HG03159 (cell line): ENCODE data around the gene CASKIN1.

Experiments used
- ATAC-seq: cut with Tn5 transposase; IDR thresholded peaks from one replicate; pipeline ENCODE4 v1.9.1; 2021; ENCODE audit warnings: mild to moderate bottlenecking, moderate library complexity; ENCODE audit not compliant: unreplicated experiment

The CASKIN1 gene

GRCh38 chr16:2178321-2179106, 17.9 kb downstream of the CASKIN1 start:
- ATAC-seq, result no peak

- ATAC-seq, result no peak
Measured at GRCh38 chr16:2177561-2177960, 18.8 kb downstream of the CASKIN1 start.

GRCh38 chr16:2177101-2177500, 19.3 kb downstream of the CASKIN1 start:
- no peak for ATAC-seq

GRCh38 chr16:2176047-2176446, 20.4 kb downstream of the CASKIN1 start:
- no peak for ATAC-seq

GRCh38 chr16:2175454-2175853, 21.0 kb downstream of the CASKIN1 start:
- no peak for ATAC-seq

- ATAC-seq, result no peak
Measured at GRCh38 chr16:2174396-2175131, 21.8 kb downstream of the CASKIN1 start.

GRCh38 chr16:2173916-2174315, 22.5 kb downstream of the CASKIN1 start:
- ATAC-seq, result no peak

- ATAC-seq, result no peak
Measured at GRCh38 chr16:2173366-2173765, 23.0 kb downstream of the CASKIN1 start.

GRCh38 chr16:2172688-2173335, 23.6 kb downstream of the CASKIN1 start:
- no peak for ATAC-seq

- no peak for ATAC-seq
Measured at GRCh38 chr16:2171601-2172178, 24.7 kb downstream of the CASKIN1 start.

GRCh38 chr16:2170587-2171435, 25.6 kb downstream of the CASKIN1 start:
- no peak for ATAC-seq

GRCh38 chr16:2170080-2170479, 26.3 kb downstream of the CASKIN1 start:
- ATAC-seq, result no peak

- ATAC-seq, result no peak
Measured at GRCh38 chr16:2167068-2167638, 29.3 kb downstream of the CASKIN1 start.

GRCh38 chr16:2166263-2167067, 29.9 kb downstream of the CASKIN1 start:
- ATAC-seq, result no peak

GRCh38 chr16:2165861-2166260, 30.5 kb downstream of the CASKIN1 start:
- ATAC-seq, result no peak

GRCh38 chr16:2163211-2163881, 33.1 kb downstream of the CASKIN1 start:
- no peak for ATAC-seq

- ATAC-seq, result no peak
Measured at GRCh38 chr16:2162676-2163118, 33.7 kb downstream of the CASKIN1 start.

GRCh38 chr16:2161911-2162310, 34.5 kb downstream of the CASKIN1 start:
- ATAC-seq, result no peak
